ENCODE measurements around the gene FOXS1.

FOXS1 gene

DNA sequence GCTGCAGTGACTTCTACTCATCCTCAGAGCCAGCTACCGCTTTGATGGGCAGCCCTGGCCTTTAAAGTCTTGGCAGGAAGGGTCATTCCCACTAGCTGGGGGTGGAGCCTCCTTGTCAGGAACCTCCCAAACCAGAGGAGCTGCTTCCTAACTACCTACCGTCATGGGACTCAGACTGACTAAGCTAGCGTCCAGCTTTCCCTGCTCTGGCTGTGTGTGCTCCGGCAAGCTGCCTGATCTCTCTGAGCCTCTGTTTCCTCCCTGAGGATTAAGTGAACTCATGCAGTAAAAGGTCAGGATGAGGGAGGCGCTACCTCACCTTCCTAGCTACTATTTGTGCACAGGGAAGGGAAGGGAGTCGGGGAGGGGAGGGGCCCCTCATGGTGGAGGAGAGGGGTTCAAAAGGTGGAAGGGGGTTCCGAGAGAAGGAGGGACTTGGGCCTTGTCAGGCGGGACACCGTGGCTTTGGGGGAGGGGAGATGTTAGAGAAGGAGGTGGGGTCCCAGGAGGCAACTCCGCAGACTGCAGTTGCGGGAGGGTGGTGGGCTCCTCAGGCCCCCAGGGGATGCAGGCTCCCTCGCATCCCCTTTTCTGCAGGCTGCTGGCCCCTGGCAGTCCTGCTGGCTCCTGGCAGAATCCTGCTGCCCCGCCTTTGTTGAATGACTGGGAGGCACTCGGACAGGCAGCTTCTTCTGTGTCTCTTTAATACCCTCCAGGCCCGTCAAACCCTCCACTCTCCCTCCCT, 15.2 kb upstream of the FOXS1 start:
- DNase-seq: no peak

- no peak for DNase-seq
Measured at GRCh38 chr20:31859998-31860380, 14.6 kb upstream of the FOXS1 start.

DNA sequence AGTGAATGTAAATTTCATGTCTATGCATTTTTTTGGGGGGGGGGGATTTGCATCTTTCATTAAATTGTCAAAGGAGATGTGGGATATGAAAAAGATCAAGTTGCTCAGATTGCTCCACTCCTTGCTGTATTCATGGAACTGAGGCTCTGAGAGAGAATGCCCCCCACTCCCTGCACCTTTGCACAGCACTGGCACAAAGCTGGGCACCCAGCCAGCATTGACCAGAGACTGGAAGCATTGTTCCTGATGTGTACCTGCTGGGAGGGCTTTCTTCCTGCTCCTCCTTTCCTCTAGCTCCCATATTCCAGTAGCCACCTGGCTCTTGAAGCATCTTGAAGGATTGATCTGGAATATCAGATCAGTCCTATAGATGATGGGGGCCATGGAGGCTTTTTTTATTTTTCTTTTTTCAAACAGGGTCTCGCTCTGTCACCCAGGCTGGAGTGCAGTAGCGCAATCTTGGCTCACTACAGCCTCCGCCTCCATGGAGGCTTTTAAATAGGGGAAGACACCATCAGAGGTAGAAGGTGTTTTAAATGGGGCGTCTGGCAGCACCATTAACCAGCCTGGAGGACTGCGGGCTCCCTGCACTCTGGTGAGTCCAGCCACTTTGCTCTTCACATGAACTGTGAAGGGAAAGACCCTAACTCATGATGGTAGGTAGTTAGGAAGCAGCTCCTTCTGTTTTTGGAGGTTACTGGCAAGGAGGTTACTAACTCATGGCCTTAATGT, 14.0 kb upstream of the FOXS1 start:
- no peak for DNase-seq

DNA sequence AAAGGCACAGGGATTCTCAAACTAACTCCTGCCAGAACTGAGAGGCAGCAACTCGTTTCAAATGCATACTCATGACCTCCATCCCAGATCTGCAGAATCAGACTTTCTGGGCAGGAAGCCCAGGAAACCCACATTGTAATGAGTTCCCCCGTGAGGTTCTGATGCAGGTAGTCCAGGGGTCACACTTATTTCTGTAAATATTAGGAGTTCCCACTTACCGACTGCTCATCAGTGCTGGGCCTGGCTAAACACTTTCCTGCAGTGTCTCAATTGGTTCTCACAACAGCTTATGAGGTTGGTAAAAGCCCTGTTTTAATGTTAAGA, 13.3 kb upstream of the FOXS1 start:
- no peak for DNase-seq

DNA sequence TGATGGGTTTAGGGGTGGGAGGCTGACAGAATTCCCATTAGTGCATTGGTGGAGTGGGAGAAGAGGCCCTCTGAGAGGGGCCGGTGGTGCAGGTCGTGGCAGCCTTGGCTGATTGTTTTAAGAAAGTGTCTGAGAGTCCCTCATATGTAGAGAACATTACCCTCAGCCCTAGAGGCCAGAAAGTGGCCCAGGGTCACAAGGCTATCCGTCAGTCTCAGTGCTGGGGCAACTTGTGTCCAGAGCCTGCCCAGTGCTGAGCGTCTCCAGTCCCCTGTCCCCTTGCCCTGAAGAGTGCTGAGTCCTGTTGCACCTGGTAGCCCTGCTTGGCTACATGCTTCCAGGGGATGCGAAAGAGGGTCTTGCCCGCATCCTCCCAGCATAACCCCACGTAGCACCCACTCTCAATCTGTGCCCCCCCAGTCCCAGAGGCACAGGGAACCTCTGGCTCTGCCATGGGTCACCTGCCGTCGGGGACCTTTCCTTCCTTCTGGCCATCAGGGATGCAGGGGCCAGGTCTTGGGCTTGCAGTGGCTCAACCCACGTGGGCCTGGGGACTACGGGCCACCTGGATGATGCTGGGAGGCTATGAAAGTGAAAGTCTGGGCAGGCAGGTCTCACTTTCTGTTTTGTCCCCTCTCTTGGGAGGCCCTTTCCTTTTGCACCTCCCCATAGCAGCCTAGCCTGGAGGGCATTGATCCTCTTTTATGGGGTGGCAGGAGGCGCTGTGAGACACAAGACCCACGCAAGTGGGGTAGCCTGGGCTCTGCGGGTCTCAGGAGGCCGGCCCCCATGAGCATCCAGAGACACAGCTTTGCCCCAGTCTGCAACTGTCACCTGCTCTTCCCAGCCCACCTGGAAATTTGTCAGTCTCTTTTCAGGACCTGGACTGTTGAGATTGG, 12.7 kb upstream of the FOXS1 start:
- no peak for DNase-seq

GRCh38 chr20:31856516-31856915, 11.1 kb upstream of the FOXS1 start:
- DNase-seq: no peak

DNA sequence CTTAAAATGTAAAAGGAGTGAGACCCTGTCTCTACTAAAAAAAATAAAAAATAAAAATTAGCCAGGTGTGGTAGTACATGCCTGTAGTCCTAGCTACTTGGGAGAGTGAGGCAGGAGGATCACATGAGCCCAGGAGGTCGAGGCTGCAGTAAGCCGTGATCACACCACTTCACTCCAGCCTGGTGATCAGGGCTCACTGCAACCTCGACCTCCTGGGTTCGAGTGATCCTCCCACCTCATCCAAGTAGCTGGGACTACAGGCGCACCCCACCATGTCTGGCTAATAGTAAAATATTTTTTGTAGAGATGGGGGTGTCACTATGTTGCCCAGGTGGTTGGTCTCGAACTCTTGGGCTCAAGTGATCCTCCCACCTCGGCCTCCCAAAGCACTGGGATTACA, 8.1 kb upstream of the FOXS1 start:
- DNase-seq: no peak

GRCh38 chr20:31851240-31851955, 6.0 kb upstream of the FOXS1 start:
- no peak for DNase-seq

DNA sequence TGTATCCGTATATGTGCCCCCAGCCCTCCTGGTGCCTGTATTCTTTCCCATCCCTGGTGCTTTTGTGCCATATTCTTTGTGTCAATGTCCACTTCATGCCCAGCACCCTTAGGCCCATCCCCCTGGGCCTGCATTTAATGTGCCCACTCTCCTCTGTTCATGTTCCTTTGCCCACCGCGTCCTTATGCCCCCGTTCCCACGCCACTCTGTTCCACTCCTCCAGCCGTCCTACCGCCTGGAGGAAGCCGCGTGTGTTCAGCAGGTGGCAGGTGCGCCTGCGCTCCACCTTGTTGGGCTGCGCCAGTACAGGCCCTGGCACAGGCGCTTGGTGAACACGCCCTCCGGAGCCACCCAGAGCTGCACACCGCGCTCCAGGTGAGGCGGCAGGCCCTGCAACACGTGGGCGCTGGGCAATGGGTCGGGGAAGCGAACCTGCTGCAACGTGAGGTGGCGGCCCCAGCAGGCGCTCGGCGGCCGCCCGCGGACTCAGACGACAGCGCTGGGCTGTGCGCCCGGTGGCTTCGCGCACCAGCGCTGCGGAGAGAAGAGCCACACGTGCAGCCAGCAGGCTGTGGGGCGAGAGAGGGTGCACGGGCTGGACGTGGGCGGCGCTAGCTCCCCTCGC, 4.0 kb upstream of the FOXS1 start:
- peak; percentile 85 for DNase-seq

DNA sequence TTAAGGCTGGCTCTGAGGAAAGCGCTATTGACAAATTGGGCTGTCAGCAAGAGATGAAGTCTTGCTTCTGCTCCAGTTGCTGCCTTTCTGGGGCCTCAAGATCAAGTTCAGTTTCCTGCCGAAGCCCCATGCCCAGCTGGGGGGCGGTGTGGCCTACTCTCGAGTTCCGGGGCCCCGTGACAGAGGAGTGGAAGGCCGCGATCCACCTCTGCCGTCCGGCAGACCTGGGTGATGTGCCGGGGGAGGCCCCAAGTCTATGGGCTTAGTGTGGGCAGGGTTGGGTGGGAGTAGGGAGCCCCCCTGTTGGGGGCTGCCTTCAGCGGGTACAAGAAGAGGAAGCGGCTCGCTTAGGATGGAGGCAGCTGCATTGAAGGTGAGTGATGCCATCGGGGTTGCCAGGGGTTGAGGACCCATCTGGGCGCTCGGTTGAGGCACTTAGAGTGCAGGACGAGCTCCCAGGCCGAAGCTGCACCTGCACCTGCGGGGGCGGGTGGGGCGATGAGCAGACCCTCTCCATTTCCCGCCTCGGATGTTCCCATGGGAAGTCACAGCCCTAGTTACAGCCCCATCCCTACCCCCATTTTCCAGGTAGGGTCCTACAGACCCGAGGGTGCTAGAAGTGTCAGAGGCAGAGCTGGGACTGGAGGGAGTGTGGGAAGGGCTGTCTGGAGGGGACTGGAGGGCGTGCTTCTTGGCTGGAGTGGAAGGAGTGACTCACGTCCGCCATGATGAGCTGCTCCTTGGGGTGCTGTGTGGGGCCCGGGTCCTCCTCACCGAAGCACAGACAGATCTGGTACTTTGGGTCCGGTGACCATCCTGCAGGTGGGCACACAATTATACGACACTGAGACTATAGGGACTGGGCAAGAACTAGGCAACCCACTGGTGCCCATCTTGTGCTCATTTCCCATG, 2.9 kb upstream of the FOXS1 start:
- DNase-seq: no peak

GRCh38 chr20:31846793-31847138, 1.4 kb upstream of the FOXS1 start:
- no peak for DNase-seq

DNA sequence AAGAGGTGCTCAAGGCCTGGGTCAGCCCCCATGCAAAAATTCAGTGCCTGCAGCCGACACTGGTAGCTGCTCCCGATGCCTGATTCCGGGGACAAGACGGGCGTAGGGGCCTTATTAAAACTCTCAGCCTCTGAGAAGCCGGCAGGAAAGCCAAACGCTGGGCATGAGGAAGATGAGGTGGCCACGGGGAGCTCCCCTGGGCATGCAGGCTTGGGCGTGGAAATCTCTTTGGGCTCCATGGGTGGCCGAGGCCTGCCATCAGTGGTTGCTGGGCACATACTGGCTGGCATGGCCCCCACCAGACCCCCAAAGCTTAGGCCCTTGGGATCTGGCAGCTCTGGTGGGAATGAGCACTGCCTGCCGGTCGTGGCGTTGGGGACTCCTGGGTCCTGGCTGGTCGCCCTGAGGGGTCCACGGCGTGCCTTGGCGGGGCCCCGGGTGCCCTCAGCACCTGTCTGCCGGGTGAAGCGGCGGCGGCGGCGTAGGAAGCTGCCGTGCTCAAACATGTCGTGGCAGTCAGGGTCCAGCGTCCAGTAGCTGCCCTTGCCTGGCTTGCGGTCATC, 586 bp downstream of the FOXS1 start:
- DNase-seq: no peak

DNA sequence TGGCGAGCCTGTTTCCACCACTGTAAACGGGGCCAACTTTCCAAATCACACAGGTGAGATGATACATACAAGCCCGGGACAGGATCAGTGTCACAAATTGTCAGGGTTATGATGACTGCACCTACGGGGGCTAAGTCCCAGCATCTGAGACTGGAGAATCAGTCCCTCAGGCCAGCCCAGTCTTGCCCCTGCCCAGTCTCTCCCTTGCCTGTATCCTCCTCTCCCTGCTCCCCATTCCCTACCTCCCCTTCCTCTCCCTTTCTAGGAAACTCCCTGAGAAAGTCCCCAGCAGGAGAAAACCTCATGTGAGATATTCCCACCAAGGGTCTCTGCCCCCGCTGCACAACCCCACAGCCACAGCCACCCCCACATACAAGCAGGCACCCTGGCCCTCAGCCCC, 1.5 kb downstream of the FOXS1 start:
- no peak for DNase-seq

DNA sequence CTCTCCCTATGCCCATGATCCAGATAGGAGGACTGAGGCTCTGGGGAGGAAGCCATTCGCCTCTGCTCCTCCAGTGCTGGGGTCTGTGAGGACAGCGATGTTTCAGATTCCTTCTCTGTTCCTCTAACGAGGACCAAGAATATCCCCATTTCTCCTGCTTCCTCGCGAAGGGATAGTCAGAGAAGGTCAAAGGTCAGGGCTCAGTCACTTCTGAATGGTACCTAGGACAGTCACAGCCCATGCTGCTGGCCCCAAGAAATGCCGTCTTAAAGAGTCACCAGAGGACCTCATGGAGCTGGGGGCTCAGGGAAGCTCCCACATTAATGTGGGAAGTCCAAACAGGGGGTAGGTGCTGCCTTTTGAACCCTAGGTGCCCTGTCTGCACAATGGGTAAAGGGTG, 2.1 kb downstream of the FOXS1 start:
- no peak for DNase-seq

DNA sequence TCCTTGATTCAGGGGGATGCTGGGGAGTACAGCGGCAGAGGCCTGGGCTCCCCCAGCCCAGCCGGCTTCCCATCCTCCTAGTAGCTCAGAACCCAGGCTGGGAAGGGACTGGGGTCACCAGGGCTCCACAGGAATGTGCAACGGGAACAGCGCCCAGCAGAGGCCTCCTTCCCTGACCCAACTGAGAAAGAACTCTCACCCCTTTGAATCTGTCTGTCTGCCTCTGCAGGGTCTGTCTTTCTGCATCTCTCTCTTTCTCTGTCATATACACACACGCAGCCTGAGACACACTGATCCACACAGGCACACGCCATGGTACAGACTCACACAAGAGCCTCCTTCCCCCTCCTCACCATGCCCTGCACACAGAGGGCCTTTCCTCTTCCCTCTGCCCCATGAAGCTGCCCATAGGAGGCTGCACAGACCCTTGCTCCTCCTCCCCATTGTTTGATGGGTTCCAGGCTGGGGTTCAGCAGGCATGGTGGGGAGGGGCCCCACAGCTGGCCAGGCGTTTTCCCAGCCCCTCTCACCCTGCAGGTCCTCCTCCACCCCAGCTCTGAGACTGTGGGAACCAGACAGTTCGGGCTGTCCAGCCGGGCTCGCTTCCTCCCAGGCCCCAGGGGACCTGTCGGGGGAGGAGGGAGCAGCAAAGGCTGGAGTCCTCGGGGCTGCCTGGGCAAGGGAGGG, 2.8 kb downstream of the FOXS1 start:
- DNase-seq: no peak

GRCh38 chr20:31841928-31842327, 3.5 kb downstream of the FOXS1 start:
- DNase-seq: no peak

DNA sequence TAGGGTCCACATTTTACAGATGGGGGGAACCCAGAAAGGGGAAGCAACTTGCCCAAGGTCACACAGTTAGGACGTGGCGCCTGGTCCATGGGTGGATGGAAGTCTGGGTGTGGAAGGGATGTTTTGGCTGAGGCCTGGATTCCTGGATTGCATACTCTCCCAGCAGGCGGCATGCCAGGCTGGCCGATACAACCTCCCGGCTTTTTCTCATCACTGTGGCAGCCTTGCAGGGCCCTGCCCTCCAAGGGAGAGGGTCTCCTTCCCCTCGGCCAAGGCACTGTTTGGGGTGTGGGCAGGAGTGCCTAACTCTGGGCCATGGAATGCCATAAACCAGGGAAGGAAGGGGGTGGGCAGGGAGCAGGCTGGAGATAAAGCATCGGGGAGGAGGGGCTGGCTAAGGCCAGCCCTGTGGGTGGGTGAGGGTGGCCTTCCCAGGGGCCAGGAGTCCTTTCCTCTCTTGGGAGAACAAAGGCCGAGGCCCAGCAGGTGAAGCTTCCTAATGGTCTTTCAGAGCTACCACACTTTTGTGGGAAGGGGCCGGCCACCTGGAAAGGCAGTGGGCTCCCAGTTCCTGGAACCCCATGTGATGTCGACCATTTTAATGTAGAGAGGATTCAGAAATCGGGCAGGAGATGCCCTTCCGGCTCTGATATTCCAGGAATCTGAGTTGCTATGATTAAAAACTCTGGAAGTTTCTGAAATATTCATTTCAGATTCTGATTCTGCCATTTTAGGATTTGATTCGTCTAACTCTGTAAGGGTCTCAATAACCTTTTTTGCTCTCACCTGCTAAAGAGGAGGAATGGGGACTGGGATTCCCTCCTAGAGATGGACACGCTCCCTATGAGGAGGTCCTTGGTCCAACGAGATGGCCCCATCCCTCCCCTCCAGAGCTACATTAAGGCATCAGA, 4.2 kb downstream of the FOXS1 start:
- no peak for DNase-seq

GRCh38 chr20:31839782-31840487, 5.5 kb downstream of the FOXS1 start:
- no peak for DNase-seq

All from COR-L47 (cell line).